ENCODE measurements around the gene OIP5.

GRCh38 chr15:41347236-41347635, 14.8 kb upstream of the OIP5 start:
- TF ChIP-seq CTCF (IDR thresholded peaks at IDR 0.05): no peak
- no peak for TF ChIP-seq POLR2A (IDR thresholded peaks at IDR 0.05)

Data from body of pancreas (tissue), 4 donors.